Transverse colon (tissue), 4 donors: ENCODE results near the gene TM4SF4.

ENCODE experiments used
- EP300 ChIP-seq: sonication (generic); formaldehyde crosslinking; IDR thresholded peaks from one replicate; pipeline ENCODE4 v1.6.1; 2017; ENCODE audit warnings: antibody characterized with exemption, low read depth
- POLR2A ChIP-seq: fragments of 450-650 bp; IDR thresholded peaks from one replicate; pipeline ENCODE4 v1.6.1; 2016; ENCODE audit warnings: antibody characterized with exemption, mild to moderate bottlenecking, moderate library complexity
- POLR2AphosphoS5 ChIP-seq, 3 donors: sonication (generic); formaldehyde crosslinking; IDR thresholded peaks; one replicate each; pipeline ENCODE4 v1.6.1; 2016; ENCODE audit warnings: antibody characterized with exemption in 3 of 3
- TF ChIP-seq, protein P1 (sequence below), 5 experiments: fragments of 200-600 bp in 3 of 5; fragments of 450-650 bp in 2 of 5; sonication (generic) in 3 of 5; IDR thresholded peaks; 1 replicate in 2 of 5; 2 replicates in 3 of 5; pipeline ENCODE4 v1.5.1; 2016 to 2017; ENCODE audit warnings: antibody characterized with exemption in 5 of 5, inconsistent platforms in 3 of 5, mild to moderate bottlenecking in 2 of 5, moderate library complexity in 1 of 5

DNA sequence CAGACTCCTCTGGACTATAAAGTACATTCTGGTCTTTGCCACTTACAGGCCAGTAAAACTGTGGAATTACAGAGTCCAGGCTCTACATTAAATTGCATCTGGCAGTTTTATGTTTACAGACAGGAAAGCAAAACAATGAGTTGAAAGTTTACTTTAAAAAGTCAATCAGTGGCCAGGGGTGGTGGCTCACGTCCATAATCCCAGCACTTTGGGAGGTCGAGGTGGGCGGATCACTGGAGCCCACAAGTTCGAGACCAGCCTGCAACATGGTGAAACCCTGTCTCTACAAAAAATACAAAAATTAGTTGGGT, 53.8 kb downstream of the TM4SF4 start:
- TF ChIP-seq POLR2A (no peak), POLR2AphosphoS5 (IDR thresholded peaks at IDR 0.05) (no peak), EP300 (no peak)
- TF ChIP-seq, protein P1, sequence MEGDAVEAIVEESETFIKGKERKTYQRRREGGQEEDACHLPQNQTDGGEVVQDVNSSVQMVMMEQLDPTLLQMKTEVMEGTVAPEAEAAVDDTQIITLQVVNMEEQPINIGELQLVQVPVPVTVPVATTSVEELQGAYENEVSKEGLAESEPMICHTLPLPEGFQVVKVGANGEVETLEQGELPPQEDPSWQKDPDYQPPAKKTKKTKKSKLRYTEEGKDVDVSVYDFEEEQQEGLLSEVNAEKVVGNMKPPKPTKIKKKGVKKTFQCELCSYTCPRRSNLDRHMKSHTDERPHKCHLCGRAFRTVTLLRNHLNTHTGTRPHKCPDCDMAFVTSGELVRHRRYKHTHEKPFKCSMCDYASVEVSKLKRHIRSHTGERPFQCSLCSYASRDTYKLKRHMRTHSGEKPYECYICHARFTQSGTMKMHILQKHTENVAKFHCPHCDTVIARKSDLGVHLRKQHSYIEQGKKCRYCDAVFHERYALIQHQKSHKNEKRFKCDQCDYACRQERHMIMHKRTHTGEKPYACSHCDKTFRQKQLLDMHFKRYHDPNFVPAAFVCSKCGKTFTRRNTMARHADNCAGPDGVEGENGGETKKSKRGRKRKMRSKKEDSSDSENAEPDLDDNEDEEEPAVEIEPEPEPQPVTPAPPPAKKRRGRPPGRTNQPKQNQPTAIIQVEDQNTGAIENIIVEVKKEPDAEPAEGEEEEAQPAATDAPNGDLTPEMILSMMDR (IDR thresholded peaks at IDR 0.05): no peak
